H1 (cell line): ENCODE measurements around the gene PIK3C2G. TPM values are rescaled to one million over a fixed set of nuclear protein-coding genes. Genes with fewer than 3 reads are reported as not detected.

Experiments used
- CTCF ChIA-PET: fragments of 300-600 bp; sonication (Branson Sonifier 250); formaldehyde crosslinking; loops from one replicate; lab custom pipeline; 2021; ENCODE audit not compliant: partially characterized antibody; lab: Charles Lee
- POLR2A ChIA-PET: fragments of 300-600 bp; sonication (Branson Sonifier 250); formaldehyde crosslinking; loops from one replicate; lab custom pipeline; 2021; ENCODE audit warnings: inconsistent platforms; ENCODE audit not compliant: partially characterized antibody; lab: Charles Lee
- DNase-seq, 2 experiments: peaks; one replicate each; pipeline versions ENCODE4 v3.0.0 to v3.0.0-alpha.2; 2010 to 2022; ENCODE audit warnings: low spot score in 2 of 2, low read depth in 1 of 2, mixed read lengths in 1 of 2
- FAIRE-seq: peaks from 2 replicates; lab custom pipeline; 2011; peaks lifted over from hg19 to GRCh38; lab: Jason Lieb, UNC
- H2AFZ ChIP-seq: 2 replicates; pipeline ENCODE4 v1.8.1; 2012; ENCODE audit warnings: low read length, inconsistent platforms
- H2AK5ac ChIP-seq: 2 replicates; pipeline ENCODE4 v1.6.1; 2013; ENCODE audit warnings: low read depth, low read length
- H2BK120ac ChIP-seq: replicated peaks from 2 replicates; pipeline ENCODE3; 2013; ENCODE audit warnings: low read depth, low read length, inconsistent platforms
- H2BK12ac ChIP-seq: 2 replicates; pipeline ENCODE4 v1.6.1; 2013; ENCODE audit warnings: low read depth, low read length
- H2BK15ac ChIP-seq: 2 replicates; pipeline ENCODE4 v1.6.1; 2013; ENCODE audit warnings: low read length
- H2BK20ac ChIP-seq: 2 replicates; pipeline ENCODE4 v1.6.1; 2013; ENCODE audit warnings: low read length
- H2BK5ac ChIP-seq: 2 replicates; pipeline ENCODE4 v1.6.1; 2013; ENCODE audit warnings: low read depth, low read length
- H3K14ac ChIP-seq: 2 replicates; pipeline ENCODE4 v1.6.1; 2013; ENCODE audit warnings: inconsistent platforms; ENCODE audit not compliant: insufficient read length
- H3K18ac ChIP-seq: 2 replicates; pipeline ENCODE4 v1.6.1; 2013; ENCODE audit warnings: low read length; ENCODE audit errors: extremely low read depth
- H3K23ac ChIP-seq: 2 replicates; pipeline ENCODE4 v1.6.1; 2013; ENCODE audit warnings: inconsistent platforms; ENCODE audit not compliant: insufficient read length
- H3K23me2 ChIP-seq: 2 replicates; pipeline ENCODE4 v1.6.1; 2013; ENCODE audit warnings: low read depth, low read length
- H3K27ac ChIP-seq: 2 replicates; pipeline ENCODE4 v1.6.1; 2011; ENCODE audit warnings: low read depth, low read length, inconsistent platforms
- H3K27me3 ChIP-seq, 4 experiments: replicated peaks in 1 of 4; 1 replicate in 1 of 4; 2 replicates in 3 of 4; pipeline versions ENCODE4 v1.6.1 to v1.8.1; 2011 to 2013; ENCODE audit warnings: low read length in 3 of 4, mild to moderate bottlenecking in 3 of 4, inconsistent platforms in 2 of 4, mixed read lengths in 2 of 4, moderate library complexity in 1 of 4; ENCODE audit not compliant: control insufficient read depth in 3 of 4, insufficient read depth in 3 of 4; ENCODE audit errors: extremely low read depth in 1 of 4
- H3K36me3 ChIP-seq, 4 experiments: 2 replicates each; pipeline versions ENCODE4 v1.6.1 to v1.8.1; 2011 to 2013; ENCODE audit warnings: mild to moderate bottlenecking in 4 of 4, low read length in 3 of 4, moderate library complexity in 2 of 4, control low read depth in 1 of 4, inconsistent platforms in 1 of 4; ENCODE audit not compliant: insufficient read depth in 4 of 4, control insufficient read depth in 2 of 4
- H3K4ac ChIP-seq: replicated peaks from 2 replicates; pipeline ENCODE3; 2013; ENCODE audit warnings: low read length, low read depth, mixed read lengths, inconsistent platforms; ENCODE audit not compliant: insufficient read length
- H3K4me1 ChIP-seq, 4 experiments: replicated peaks in 1 of 4; 1 replicate in 1 of 4; 2 replicates in 3 of 4; pipeline versions ENCODE4 v1.6.1 to v1.8.1; 2011 to 2013; ENCODE audit warnings: low read length in 3 of 4, inconsistent platforms in 2 of 4, mixed read lengths in 1 of 4; ENCODE audit not compliant: insufficient read depth in 4 of 4, control insufficient read depth in 3 of 4
- H3K4me2 ChIP-seq, 2 experiments: 2 replicates each; pipeline versions ENCODE4 v1.6.1 to v1.8.1; 2011 to 2013; ENCODE audit warnings: low read depth in 2 of 2, low read length in 2 of 2, control low read depth in 1 of 2, inconsistent platforms in 1 of 2, mild to moderate bottlenecking in 1 of 2; ENCODE audit not compliant: insufficient read depth in 1 of 2
- H3K4me3 ChIP-seq, 4 experiments: fragments of 200-600, 300-600 bp in 1 of 4; sonication (generic), shearing (Covaris generic), sonication (Bioruptor Twin) in 1 of 4; 2 replicates each; pipeline versions ENCODE4 v1.5.1 to v1.8.1; 2011 to 2016; ENCODE audit warnings: low read length in 4 of 4, low read depth in 3 of 4, control low read depth in 2 of 4, inconsistent platforms in 2 of 4, mild to moderate bottlenecking in 2 of 4, mixed read lengths in 1 of 4, moderate library complexity in 1 of 4; ENCODE audit not compliant: insufficient read depth in 2 of 4; ENCODE audit errors: extremely low read depth in 1 of 4
- H3K56ac ChIP-seq: replicated peaks from 2 replicates; pipeline ENCODE3; 2013; ENCODE audit warnings: low read depth, mild to moderate bottlenecking, mixed read lengths, low read length, inconsistent platforms; ENCODE audit not compliant: insufficient read length
- H3K79me1 ChIP-seq: 2 replicates; pipeline ENCODE4 v1.6.1; 2013; ENCODE audit warnings: low read depth, low read length, control low read depth
- H3K79me2 ChIP-seq, 2 experiments: 2 replicates each; pipeline versions ENCODE4 v1.6.1 to v1.8.1; 2012 to 2013; ENCODE audit warnings: low read length in 2 of 2, mild to moderate bottlenecking in 2 of 2, inconsistent platforms in 1 of 2; ENCODE audit not compliant: insufficient read depth in 2 of 2, control insufficient read depth in 1 of 2
- H3K9ac ChIP-seq, 4 experiments: replicated peaks in 1 of 4; 1 replicate in 1 of 4; 2 replicates in 3 of 4; pipeline versions ENCODE4 v1.6.1 to v1.8.1; 2011 to 2013; ENCODE audit warnings: low read depth in 3 of 4, low read length in 3 of 4, control low read depth in 2 of 4, mild to moderate bottlenecking in 2 of 4, moderate library complexity in 2 of 4, inconsistent platforms in 1 of 4; ENCODE audit errors: extremely low read depth in 1 of 4
- H3K9me3 ChIP-seq, 2 experiments: 2 replicates each; pipeline versions ENCODE4 v1.6.1 to v1.8.1; 2012 to 2013; ENCODE audit warnings: mild to moderate bottlenecking in 2 of 2, moderate library complexity in 2 of 2, control low read depth in 1 of 2, inconsistent platforms in 1 of 2, low read depth in 1 of 2, low read length in 1 of 2, mixed read lengths in 1 of 2; ENCODE audit not compliant: insufficient read depth in 2 of 2
- H4K20me1 ChIP-seq, 2 experiments: replicated peaks in 1 of 2; 2 replicates each; pipeline versions ENCODE3 to v1.8.1; 2011 to 2013; ENCODE audit warnings: inconsistent platforms in 2 of 2, low read length in 2 of 2, mild to moderate bottlenecking in 1 of 2; ENCODE audit not compliant: insufficient read depth in 2 of 2, control insufficient read depth in 1 of 2
- H4K5ac ChIP-seq: 2 replicates; pipeline ENCODE4 v1.6.1; 2013; ENCODE audit warnings: low read length, low read depth, mixed read lengths, inconsistent platforms; ENCODE audit not compliant: insufficient read length
- H4K8ac ChIP-seq: 2 replicates; pipeline ENCODE4 v1.8.0; 2013; ENCODE audit warnings: mild to moderate bottlenecking, moderate library complexity, low read length, inconsistent platforms; ENCODE audit not compliant: insufficient read depth; ENCODE audit errors: extremely low read depth
- H4K91ac ChIP-seq: replicated peaks from 2 replicates; pipeline ENCODE3; 2013; ENCODE audit warnings: low read length, mixed read lengths, inconsistent platforms; ENCODE audit not compliant: insufficient read length
- MAX ChIP-seq: IDR thresholded peaks from 2 replicates; pipeline ENCODE4 v1.6.1; 2012; ENCODE audit warnings: inconsistent platforms
- POU5F1 ChIP-seq: IDR thresholded peaks from 2 replicates; pipeline ENCODE4 v1.6.1; 2011; ENCODE audit warnings: low read depth, mild to moderate bottlenecking, low read length, moderate library complexity
- SP4 ChIP-seq: IDR thresholded peaks from 2 replicates; pipeline ENCODE4 v1.6.1; 2012; ENCODE audit warnings: low read length, inconsistent platforms
- TCF12 ChIP-seq: IDR thresholded peaks from 2 replicates; pipeline ENCODE4 v1.6.1; 2011; ENCODE audit warnings: low read depth, mild to moderate bottlenecking, low read length
- WGBS, 2 experiments: shearing (Covaris generic) in 1 of 2; methylation state at CpG; one replicate each; pipeline versions ENCODE4 v1.1.6 to v1.1.7; 2013 to 2015; ENCODE audit warnings: low lambda C conversion rate in 2 of 2, mixed read lengths in 2 of 2, inconsistent platforms in 1 of 2, low coverage in 1 of 2, missing lambda C conversion rate in 1 of 2; ENCODE audit not compliant: insufficient replicate concordance in 2 of 2, insufficient coverage in 1 of 2, insufficient read length in 1 of 2; ENCODE audit errors: extremely low coverage in 1 of 2, missing lambda C conversion rate in 1 of 2; 5-methylcytosine and 5-hydroxymethylcytosine counted together
- polyA plus RNA-seq, 7 experiments: library from polyadenylated mRNA; depleted of rRNA in 3 of 7; stranded (reverse) in 5 of 7; unstranded in 2 of 7; fragments of >200 nt in 5 of 7; fragments of 200-250 nt in 2 of 7; gene quantifications; 1 replicate in 5 of 7; 2 replicates in 1 of 7; 4 replicates in 1 of 7; pipeline versions ENCODE4 v1.2.1 to v1.2.3, GENCODE V29; 2011 to 2013; ENCODE audit warnings: missing spikeins in 2 of 7, mixed read lengths in 2 of 7
- total RNA-seq: library from RNA; stranded (reverse); fragmentation: NEBNext Ultra II Directional; extraction: Animal tissue kit (Norgen Biotek cat#: 25700); gene quantifications from 2 replicates; pipeline ENCODE4 v1.2.1, GENCODE V29; 2021

The PIK3C2G gene
- total and polyA plus RNA-seq, 2 of the 8 experiments (the other 6 are each of a cell fraction or from before 2014, with no cell fraction given): not detected

- H3K79me1 ChIP-seq: no peaks in the 10 kb centered on the region
- H4K91ac ChIP-seq: no peak overlapping the region
- H2BK120ac ChIP-seq: no peak overlapping the region
- no peak overlapping the region for H3K18ac ChIP-seq
- POLR2A ChIA-PET: no interaction called here
- H3K36me3 ChIP-seq: no peaks in the 10 kb centered on the region
- no peak overlapping the region for H2AFZ ChIP-seq
- H2AK5ac ChIP-seq: no peak overlapping the region
- no peaks in the 10 kb centered on the region for H4K20me1 ChIP-seq
- H3K9ac ChIP-seq: no peak overlapping the region
- no peaks in the 10 kb centered on the region for H3K9me3 ChIP-seq
- no peak overlapping the region for H4K8ac ChIP-seq
- no peak overlapping the region for H3K23ac ChIP-seq
- no peak overlapping the region for H3K4ac ChIP-seq
- no peak overlapping the region for H2BK5ac ChIP-seq
- H2BK15ac ChIP-seq: no peak overlapping the region
- H3K79me2 ChIP-seq: no peaks in the 10 kb centered on the region
- no peaks in the 10 kb centered on the region for H3K4me1 ChIP-seq
- no peak overlapping the region for H3K4me3 ChIP-seq
- no peak overlapping the region for H4K5ac ChIP-seq
- FAIRE-seq: no peak
- H3K23me2 ChIP-seq: no peaks in the 10 kb centered on the region
- H3K56ac ChIP-seq: no peak overlapping the region
- H2BK12ac ChIP-seq: no peak overlapping the region
- no peak for DNase-seq
- CTCF ChIA-PET: interaction anchor here (0.5 kb wide), 1 partner anchor 1585 kb away, joined by 4 read pairs; no protein-coding TSS in a partner anchor
- H3K27ac ChIP-seq: no peak overlapping the region
- H3K4me2 ChIP-seq: no peak overlapping the region
- H2BK20ac ChIP-seq: no peak overlapping the region
- no peaks in the 10 kb centered on the region for H3K27me3 ChIP-seq
- no peak overlapping the region for H3K14ac ChIP-seq
- whole genome bisulfite sequencing, 2 experiments: 88% methylated on average over 4 of the region's 4 CpGs; no CpG with 5 or more reads in 1 of the 2 experiments
- TF ChIP-seq MAX: no peak
- TF ChIP-seq POU5F1: no peak
- TF ChIP-seq TCF12: no peak
- no peak for TF ChIP-seq SP4
These were observed 373.1 kb downstream of the PIK3C2G start for GRCh38 chr12:18634382-18634781.
